PC-9 (cell line): ENCODE results near the gene GID8. TPM values are rescaled to one million over a fixed set of nuclear protein-coding genes. Genes with fewer than 3 reads are reported as not detected.
"Not testable (repeated sequence)": the region's sequence is repeated elsewhere in the genome, so short reads cannot be mapped to it uniquely, and the experiment has no call there.

ENCODE experiments used
- BruUV-seq: library from RNA; stranded (reverse); fragments of 400-500 nt; replicated peaks from 2 replicates; lab custom pipeline; 2021; lab: Mats Ljungman, UMichigan
- CTCF ChIA-PET: fragments of 300-600 bp; sonication (Branson Sonifier 250); formaldehyde crosslinking; loops from one replicate; lab custom pipeline; 2022; ENCODE audit warnings: antibody characterized with exemption; lab: Charles Lee
- POLR2A ChIA-PET: fragments of 300-600 bp; sonication (Branson Sonifier 250); formaldehyde crosslinking; loops from one replicate; lab custom pipeline; 2022; ENCODE audit warnings: antibody characterized with exemption; ENCODE audit not compliant: unreplicated experiment; lab: Charles Lee
- DNase-seq, 2 experiments: peaks; one replicate each; pipeline versions ENCODE4 v3.0.0 to v3.0.0-alpha.2; 2015 to 2022; ENCODE audit warnings: mixed read lengths in 1 of 2
- H2AFZ ChIP-seq: fragments of 200-600 bp; sonication (generic); 2 replicates; pipeline ENCODE4 v1.8.1; 2017; ENCODE audit warnings: antibody characterized with exemption
- H3F3A ChIP-seq: fragments of 200-600 bp; sonication (generic); 2 replicates; pipeline ENCODE4 v1.8.1; 2017; ENCODE audit warnings: antibody characterized with exemption, mild to moderate bottlenecking, low read depth; ENCODE audit not compliant: insufficient read depth
- H3K27ac ChIP-seq: fragments of 200-600 bp; sonication (generic); 2 replicates; pipeline ENCODE4 v1.6.1; 2016; ENCODE audit warnings: mixed run types
- H3K27me3 ChIP-seq: fragments of 200-600 bp; sonication (generic); 2 replicates; pipeline ENCODE4 v1.6.1; 2016; ENCODE audit warnings: low read depth, mixed run types; ENCODE audit not compliant: insufficient read depth
- H3K36me3 ChIP-seq: fragments of 200-600 bp; sonication (generic); 2 replicates; pipeline ENCODE4 v1.6.1; 2016; ENCODE audit warnings: low read depth, mixed run types
- H3K4me1 ChIP-seq: fragments of 200-600 bp; sonication (generic); replicated peaks from 2 replicates; pipeline ENCODE4 v1.6.1; 2016; ENCODE audit warnings: mixed run types; ENCODE audit not compliant: insufficient read depth
- H3K4me2 ChIP-seq: fragments of 200-600 bp; sonication (generic); 2 replicates; pipeline ENCODE4 v1.6.1; 2017; ENCODE audit warnings: mixed run types
- H3K4me3 ChIP-seq: fragments of 200-600 bp; sonication (generic); 2 replicates; pipeline ENCODE4 v1.6.1; 2016; ENCODE audit warnings: mixed run types
- H3K79me2 ChIP-seq: fragments of 200-600 bp; sonication (generic); 2 replicates; pipeline ENCODE4 v1.6.1; 2017; ENCODE audit warnings: low read depth, mixed run types
- H3K9me2 ChIP-seq: fragments of 200-600 bp; sonication (generic); 2 replicates; pipeline ENCODE4 v1.8.1; 2017; ENCODE audit warnings: mild to moderate bottlenecking; ENCODE audit not compliant: insufficient read depth
- H3K9me3 ChIP-seq: fragments of 200-600 bp; sonication (generic); 2 replicates; pipeline ENCODE4 v1.8.1; 2016; ENCODE audit warnings: low read depth; ENCODE audit not compliant: insufficient read depth
- H4K20me1 ChIP-seq: fragments of 200-600 bp; sonication (generic); 2 replicates; pipeline ENCODE4 v1.8.1; 2017; ENCODE audit not compliant: insufficient read depth
- CTCF ChIP-seq: fragments of 200-600 bp; sonication (generic); conservative IDR thresholded peaks from 2 replicates; pipeline ENCODE4 v1.6.1; 2017; ENCODE audit warnings: mixed run types, antibody characterized with exemption, mild to moderate bottlenecking, moderate library complexity
- EZH2 ChIP-seq: fragments of 200-600 bp; sonication (generic); IDR thresholded peaks from 2 replicates; pipeline ENCODE4 v1.8.0; 2017; ENCODE audit warnings: antibody characterized with exemption, low read depth
- intact Hi-C: fragments of 100-400 bp; cut with micrococcal nuclease; formaldehyde crosslinking; loops from one replicate; pipeline ENCODE4 v1.10.0; 2022; ENCODE audit not compliant: unreplicated experiment
- total RNA-seq: library from RNA; stranded (reverse); gene quantifications from 2 replicates; pipeline ENCODE4 v1.2.3, GENCODE V29; 2021

GID8 gene
- total RNA-seq, 1 experiment from 2014 or later = 45.7 TPM

- no peaks in the 10 kb centered on the region for H3K36me3 ChIP-seq
- H3K9me3 ChIP-seq = no peaks in the 10 kb centered on the region
- no TSS peak for BruUV-seq
- H3K4me3 ChIP-seq = no peak overlapping the region
- H3K9me2 ChIP-seq = no peaks in the 10 kb centered on the region
- peaks cover 79% of the 10 kb centered on the region for H4K20me1 ChIP-seq
- DNase-seq = no peak
- H3K79me2 ChIP-seq = peaks cover 96% of the 10 kb centered on the region
- 0 out of 2 replicates have a peak overlapping the region, but pooled peaks have one; percentile 29 for H3K27ac ChIP-seq
- H3K4me2 ChIP-seq = peak overlapping the region; percentile 96; the same call in 1 of the 2 replicates
- TF ChIP-seq CTCF (no peak), EZH2 (no peak)
- CTCF ChIA-PET = no interaction called here
- H2AFZ ChIP-seq = no peak overlapping the region
- POLR2A ChIA-PET = no interaction called here
- peaks cover 35% of the 10 kb centered on the region for H3K4me1 ChIP-seq
- intact Hi-C loops = no loop called here
- peaks cover 20% of the 10 kb centered on the region; the same call in 1 of the 2 replicates for H3F3A ChIP-seq
- no peaks in the 10 kb centered on the region for H3K27me3 ChIP-seq
These were observed 15.5 kb upstream of the GID8 start for GRCh38 chr20:62922451-62922921.

GRCh38 chr20:62923059-62923668 lies 14.8 kb upstream of the GID8 start:
- CTCF ChIA-PET = interaction anchor here (0.9 kb wide), 1 partner anchor 15 kb away, joined by 3 read pairs; the partner anchor contains the start of gene GID8
- Histone ChIP-seq H3K4me3 (peak overlapping the region; percentile 75; the same call in 1 of the 2 replicates), H4K20me1 (peaks cover 72% of the 10 kb centered on the region), H3K4me1 (peaks cover 35% of the 10 kb centered on the region), H3F3A (peaks cover 24% of the 10 kb centered on the region; the same call in 1 of the 2 replicates), H3K79me2 (peaks cover 96% of the 10 kb centered on the region), H3K4me2 (peak overlapping the region; percentile 96), H3K27ac (peak overlapping the region; percentile 81)
- H3K9me3 ChIP-seq, H3K36me3 ChIP-seq, H2AFZ ChIP-seq, H3K9me2 ChIP-seq, intact Hi-C loops, POLR2A ChIA-PET, H3K27me3 ChIP-seq: not testable (repeated sequence)
- DNase-seq = peak; percentile 77 to 83
- BruUV-seq = TSS peak; percentile 1

- H3K4me2 ChIP-seq = peak overlapping the region; percentile 96
- H4K20me1 ChIP-seq = peaks cover 65% of the 10 kb centered on the region
- no peaks in the 10 kb centered on the region for H3K27me3 ChIP-seq
- H2AFZ ChIP-seq = no peak overlapping the region
- H3K27ac ChIP-seq = peak overlapping the region; percentile 81
- POLR2A ChIA-PET = interaction anchor here (0.7 kb wide), 1 partner anchor 613 kb away, joined by 3 read pairs; no protein-coding TSS in a partner anchor
- TF ChIP-seq EZH2 (no peak), CTCF (no peak)
- no TSS peak for BruUV-seq
- no peak for DNase-seq
- H3K4me3 ChIP-seq = peak overlapping the region; percentile 75
- H3K4me1 ChIP-seq = peaks cover 35% of the 10 kb centered on the region
- H3K9me2 ChIP-seq = no peaks in the 10 kb centered on the region
- CTCF ChIA-PET = interaction anchor here (0.9 kb wide), 1 partner anchor 14 kb away, joined by 3 read pairs; the partner anchor contains the start of gene GID8
- intact Hi-C loops = no loop called here
- H3F3A ChIP-seq = peaks cover 29% of the 10 kb centered on the region
- H3K36me3 ChIP-seq = no peaks in the 10 kb centered on the region
- H3K9me3 ChIP-seq = no peaks in the 10 kb centered on the region
- peaks cover 96% of the 10 kb centered on the region for H3K79me2 ChIP-seq
These were observed 14.1 kb upstream of the GID8 start for GRCh38 chr20:62923669-62924441.
